Calu3 (cell line): ENCODE results near the gene ARL14EPL. TPM values are rescaled to one million over a fixed set of nuclear protein-coding genes. Genes with fewer than 3 reads are reported as not detected.

Experiments
- BruUV-seq: library from RNA; stranded (reverse); fragments of 400-500 nt; replicated peaks from 2 replicates; lab custom pipeline; 2021; lab: Mats Ljungman, UMichigan
- CTCF ChIA-PET: fragments of 300-600 bp; sonication (Branson Sonifier 250); formaldehyde crosslinking; loops from one replicate; lab custom pipeline; 2022; ENCODE audit warnings: antibody characterized with exemption; lab: Charles Lee
- DNase-seq: peaks from one replicate; pipeline ENCODE4 v3.0.0; 2022
- H3K27ac Mint-ChIP-seq: one replicate; pipeline ENCODE4 v1.8.0; 2022; ENCODE audit warnings: mixed read lengths; ENCODE audit not compliant: unreplicated experiment
- H3K27me3 Mint-ChIP-seq: one replicate; pipeline ENCODE4 v1.8.0; 2022; ENCODE audit warnings: mixed read lengths; ENCODE audit not compliant: unreplicated experiment
- H3K36me3 Mint-ChIP-seq: one replicate; pipeline ENCODE4 v1.8.0; 2022; ENCODE audit warnings: mild to moderate bottlenecking, moderate library complexity, mixed read lengths; ENCODE audit not compliant: insufficient read depth, unreplicated experiment
- H3K4me1 Mint-ChIP-seq: one replicate; pipeline ENCODE4 v1.8.0; 2022; ENCODE audit warnings: mild to moderate bottlenecking, low read depth, mixed read lengths; ENCODE audit not compliant: unreplicated experiment
- H3K4me3 Mint-ChIP-seq: one replicate; pipeline ENCODE4 v1.8.0; 2022; ENCODE audit warnings: mild to moderate bottlenecking, low read depth, moderate library complexity, mixed read lengths; ENCODE audit not compliant: unreplicated experiment
- H3K9me3 Mint-ChIP-seq: one replicate; pipeline ENCODE4 v1.8.0; 2022; ENCODE audit warnings: low read depth, mixed read lengths; ENCODE audit not compliant: unreplicated experiment
- CTCF ChIP-seq: fragments of 200-600 bp; IDR thresholded peaks from one replicate; pipeline ENCODE4 v1.8.0; 2022; ENCODE audit warnings: antibody characterized with exemption; ENCODE audit not compliant: unreplicated experiment
- intact Hi-C: fragments of 100-400 bp; cut with micrococcal nuclease; formaldehyde crosslinking; loops from one replicate; pipeline ENCODE4 v1.10.0; 2022; ENCODE audit not compliant: unreplicated experiment
- total RNA-seq: library from RNA; stranded (reverse); gene quantifications from 2 replicates; pipeline ENCODE4 v1.2.3, GENCODE V29; 2022

Gene ARL14EPL
- total RNA-seq, 1 experiment from 2014 or later: 0.66 TPM

- no TSS peak for BruUV-seq
- no peak for DNase-seq
- intact Hi-C loops: no loop called here
- no peaks in the 10 kb centered on the region for H3K4me1 Mint-ChIP-seq
- no peaks in the 10 kb centered on the region for H3K9me3 Mint-ChIP-seq
- H3K27ac Mint-ChIP-seq: no peak overlapping the region
- CTCF ChIA-PET: interaction anchor here (0.7 kb wide), 1 partner anchor 392 kb away, joined by 4 read pairs; no protein-coding TSS in a partner anchor
- no peak for TF ChIP-seq CTCF
- no peaks in the 10 kb centered on the region for H3K27me3 Mint-ChIP-seq
- H3K36me3 Mint-ChIP-seq: no peaks in the 10 kb centered on the region
- H3K4me3 Mint-ChIP-seq: no peak overlapping the region
Observed at GRCh38 chr5:116045821-116046220, 13.5 kb downstream of the ARL14EPL start.

- CTCF ChIA-PET: interaction anchor here (0.7 kb wide), 1 partner anchor 392 kb away, joined by 4 read pairs; no protein-coding TSS in a partner anchor
- Mint-ChIP-seq H3K36me3 (no peaks in the 10 kb centered on the region), H3K4me1 (no peaks in the 10 kb centered on the region), H3K9me3 (no peaks in the 10 kb centered on the region), H3K4me3 (no peak overlapping the region), H3K27ac (no peak overlapping the region), H3K27me3 (no peaks in the 10 kb centered on the region)
- TF ChIP-seq CTCF: no peak
- BruUV-seq: no TSS peak
- no peak for DNase-seq
- intact Hi-C loops: no loop called here
Observed at GRCh38 chr5:116046261-116046660, 14.0 kb downstream of the ARL14EPL start.

- intact Hi-C loops: no loop called here
- no peak for DNase-seq
- H3K9me3 Mint-ChIP-seq: no peaks in the 10 kb centered on the region
- CTCF ChIA-PET: no interaction called here
- H3K27me3 Mint-ChIP-seq: no peaks in the 10 kb centered on the region
- no peak overlapping the region for H3K4me3 Mint-ChIP-seq
- no TSS peak for BruUV-seq
- H3K36me3 Mint-ChIP-seq: no peaks in the 10 kb centered on the region
- H3K4me1 Mint-ChIP-seq: no peaks in the 10 kb centered on the region
- H3K27ac Mint-ChIP-seq: no peak overlapping the region
- no peak for TF ChIP-seq CTCF
Observed at GRCh38 chr5:116046823-116047222, 14.6 kb downstream of the ARL14EPL start.

- TF ChIP-seq CTCF: no peak
- H3K27ac Mint-ChIP-seq: no peak overlapping the region
- H3K27me3 Mint-ChIP-seq: peaks cover 15% of the 10 kb centered on the region
- no peak overlapping the region for H3K4me3 Mint-ChIP-seq
- no peaks in the 10 kb centered on the region for H3K4me1 Mint-ChIP-seq
- DNase-seq: no peak
- no peaks in the 10 kb centered on the region for H3K9me3 Mint-ChIP-seq
- BruUV-seq: no TSS peak
- H3K36me3 Mint-ChIP-seq: no peaks in the 10 kb centered on the region
- intact Hi-C loops: no loop called here
- CTCF ChIA-PET: no interaction called here
Observed at GRCh38 chr5:116058346-116058936, 26.2 kb downstream of the ARL14EPL start.
